Transverse colon (tissue), 3 donors: ENCODE results near the gene RALGPS1.

Experiments used
- CTCF ChIP-seq, 5 experiments: fragments of 200-600 bp in 3 of 5; fragments of 450-650 bp in 2 of 5; sonication (generic) in 3 of 5; IDR thresholded peaks; 1 replicate in 2 of 5; 2 replicates in 3 of 5; pipeline ENCODE4 v1.5.1; 2016 to 2017; ENCODE audit warnings: antibody characterized with exemption in 5 of 5, inconsistent platforms in 3 of 5, mild to moderate bottlenecking in 2 of 5, moderate library complexity in 1 of 5
- EP300 ChIP-seq: sonication (generic); formaldehyde crosslinking; IDR thresholded peaks from one replicate; pipeline ENCODE4 v1.6.1; 2017; ENCODE audit warnings: antibody characterized with exemption, low read depth

DNA sequence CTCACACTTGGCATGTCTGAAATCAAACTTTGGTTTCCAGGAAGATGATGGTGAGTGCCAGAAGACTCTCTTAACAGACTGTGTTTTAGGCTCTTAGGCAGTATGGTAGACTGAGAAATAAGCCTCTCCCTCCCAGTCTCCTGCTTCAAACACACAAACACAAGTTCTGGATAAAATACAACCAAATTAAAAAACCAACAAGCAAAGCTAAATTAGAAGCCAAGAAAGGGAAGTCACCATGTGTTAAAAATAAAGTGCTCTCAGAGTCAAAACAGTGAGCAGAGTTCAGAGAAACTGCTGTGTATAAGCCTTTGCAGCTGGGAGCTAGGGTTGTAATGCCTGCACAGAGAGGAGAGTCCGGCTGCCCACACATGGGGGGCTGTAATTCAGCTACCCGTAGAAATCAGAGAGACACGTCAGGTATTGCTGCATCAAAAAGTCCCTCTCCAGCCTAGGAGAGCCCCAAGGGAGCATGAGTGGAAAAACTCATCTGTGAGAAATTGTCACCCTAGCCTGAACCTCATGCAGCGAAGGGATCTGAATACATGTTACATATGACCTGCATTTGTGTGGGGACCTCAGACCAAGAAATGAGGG, 145.3 kb downstream of the RALGPS1 start:
- no peak for TF ChIP-seq CTCF (IDR thresholded peaks at IDR 0.05)
- TF ChIP-seq EP300, result no peak
